K562 (cell line): Measurements from ENCODE around the gene U2SURP. TPM values are rescaled to one million over a fixed set of nuclear protein-coding genes. Genes with fewer than 3 reads are reported as not detected.

Experiments
- ASH1L ChIP-seq: fragments of 450-650 bp; IDR thresholded peaks from 2 replicates; pipeline ENCODE4 v1.6.1; 2018; ENCODE audit warnings: borderline replicate concordance, mild to moderate bottlenecking, low read depth; ENCODE audit not compliant: partially characterized antibody
- BRF2 ChIP-seq: IDR thresholded peaks from 3 replicates; pipeline ENCODE4 v1.6.1; 2011; ENCODE audit warnings: borderline replicate concordance, mild to moderate bottlenecking; ENCODE audit not compliant: insufficient read length, insufficient read depth
- CBFA2T3 ChIP-seq: fragments of 450-650 bp; IDR thresholded peaks from 2 replicates; pipeline ENCODE4 v1.6.1; 2017
- CEBPZ ChIP-seq: fragments of 150-350 bp; IDR thresholded peaks from 2 replicates; pipeline ENCODE4 v1.6.1; 2014; ENCODE audit warnings: low read depth, mild to moderate bottlenecking, low read length, borderline replicate concordance
- DDX20 ChIP-seq: fragments of 450-650 bp; IDR thresholded peaks from 2 replicates; pipeline ENCODE4 v1.6.1; 2016; ENCODE audit warnings: missing genetic modification characterization, low read depth, mild to moderate bottlenecking, missing compliant biosample characterization, moderate library complexity
- EP300 ChIP-seq: IDR thresholded peaks from 2 replicates; pipeline ENCODE4 v1.6.1; 2012; ENCODE audit warnings: low read length, improper control_type of control experiment
- KAT7 ChIP-seq: sonication (generic); formaldehyde crosslinking; IDR thresholded peaks from 2 replicates; pipeline ENCODE4 v1.8.0; 2022; ENCODE audit warnings: missing genetic modification reagents, mild to moderate bottlenecking, borderline replicate concordance
- KLF6 ChIP-seq: fragments of 250-450 bp; sonication (Bioruptor Pico); IDR thresholded peaks from 2 replicates; pipeline ENCODE4 v1.4.0; 2020; ENCODE audit warnings: mild to moderate bottlenecking, moderate library complexity, borderline replicate concordance
- MCM7 ChIP-seq, 2 experiments: fragments of 450-650 bp; IDR thresholded peaks; 2 replicates each; pipeline ENCODE4 v1.6.1; 2016 to 2018
- NFYB ChIP-seq: IDR thresholded peaks from 2 replicates; pipeline ENCODE4 v1.6.1; 2011; ENCODE audit warnings: mild to moderate bottlenecking, moderate library complexity; ENCODE audit not compliant: insufficient read length; ENCODE audit errors: extremely low read depth
- NR2C1 ChIP-seq, 2 experiments: fragments of 450-650 bp; IDR thresholded peaks; 2 replicates each; pipeline ENCODE4 v1.6.1; 2017; ENCODE audit warnings: mild to moderate bottlenecking in 2 of 2, antibody characterized with exemption in 1 of 2, inconsistent platforms in 1 of 2, missing compliant biosample characterization in 1 of 2, missing genetic modification characterization in 1 of 2
- NR2C2 ChIP-seq, 2 experiments: fragments of 200-800 bp in 1 of 2; sonication (Bioruptor generic) in 1 of 2; sonication (generic) in 1 of 2; formaldehyde crosslinking in 1 of 2; IDR thresholded peaks; 2 replicates each; pipeline versions ENCODE4 v1.6.1 to v1.8.0; 2016 to 2022; ENCODE audit warnings: mild to moderate bottlenecking in 1 of 2, missing compliant biosample characterization in 1 of 2, missing genetic modification characterization in 1 of 2, missing genetic modification reagents in 1 of 2
- PATZ1 ChIP-seq: fragments of 250-450 bp; sonication (Bioruptor Pico); IDR thresholded peaks from 2 replicates; pipeline ENCODE4 v1.5.0; 2020; ENCODE audit warnings: mild to moderate bottlenecking, borderline replicate concordance
- ZBTB5 ChIP-seq: fragments of 450-650 bp; IDR thresholded peaks from 2 replicates; pipeline ENCODE4 v1.6.1; 2017; ENCODE audit warnings: antibody characterized with exemption
- ZNF511 ChIP-seq: sonication (generic); formaldehyde crosslinking; IDR thresholded peaks from 2 replicates; pipeline ENCODE4 v1.8.0; 2022; ENCODE audit warnings: mild to moderate bottlenecking, missing genetic modification reagents
- polyA plus RNA-seq, 8 experiments: library from polyadenylated mRNA; depleted of rRNA in 4 of 8; stranded (reverse) in 5 of 8; unstranded in 3 of 8; fragments of >200 nt; fragmentation: Nextera tagmentation in 2 of 8; fragmentation: Illumina TruSeq in 1 of 8; extraction: Ambion mirVana in 2 of 8; extraction: Trizol in 1 of 8; gene quantifications; 2 replicates each; pipeline versions ENCODE4 v1.2.1 to v1.2.3, GENCODE V29; 2011 to 2014; ENCODE audit warnings: inconsistent platforms in 1 of 8, missing spikeins in 1 of 8
- total RNA-seq, 7 experiments: library from RNA; depleted of rRNA in 6 of 7; stranded (reverse); fragments of >200 nt in 6 of 7; fragmentation: Illumina TruSeq in 2 of 7; extraction: Trizol in 2 of 7; gene quantifications; 2 replicates each; pipeline versions ENCODE4 v1.2.1 to v1.2.3, GENCODE V29; 2011 to 2021; ENCODE audit warnings: low replicate concordance in 1 of 7

The U2SURP gene
- total and polyA plus RNA-seq, 9 of the 15 experiments (the other 6 are each of a cell fraction or from before 2014, with no cell fraction given) = 128 to 322 (median 191) TPM

- TF ChIP-seq NR2C2 (CRISPR knock-in tag; IDR thresholded peaks at IDR 0.05) = no peak
- TF ChIP-seq NR2C2 (tag; IDR thresholded peaks at IDR 0.05) = peak; percentile 20; the same call in 1 of the 2 replicates
- TF ChIP-seq KLF6 = no peak
- no peak for TF ChIP-seq CEBPZ
- TF ChIP-seq PATZ1 (CRISPR knock-in tag) = no peak
- no peak for TF ChIP-seq NR2C1 (IDR thresholded peaks at IDR 0.05)
- TF ChIP-seq NR2C1 (tag; IDR thresholded peaks at IDR 0.05) = peak; percentile 37; the same call in 1 of the 2 replicates
- no peak for TF ChIP-seq ASH1L
- TF ChIP-seq NFYB = no peak
- TF ChIP-seq KAT7 (CRISPR knock-in tag) = no peak
- TF ChIP-seq DDX20 (tag) = no peak
- no peak for TF ChIP-seq BRF2
- no peak for TF ChIP-seq ZNF511 (CRISPR knock-in tag)
- TF ChIP-seq EP300 = peak; percentile 93
- peak; percentile 98 for TF ChIP-seq CBFA2T3
- TF ChIP-seq MCM7 (IDR thresholded peaks at IDR 0.05) = no peak
- no peak for TF ChIP-seq ZBTB5
Observed at GRCh38 chr3:142976621-142977398, 24.6 kb upstream of the U2SURP start (continued).
